GM20431 (cell line): ENCODE measurements around the gene LRRC4C.

Source experiments
- in situ Hi-C: fragments of 300-500 bp; cut with MseI, MboI; formaldehyde crosslinking; loops from one replicate; pipeline ENCODE4 v1.15.0; 2020; ENCODE audit warnings: low sequenced_read_pairs; ENCODE audit not compliant: unreplicated experiment

Gene LRRC4C

DNA sequence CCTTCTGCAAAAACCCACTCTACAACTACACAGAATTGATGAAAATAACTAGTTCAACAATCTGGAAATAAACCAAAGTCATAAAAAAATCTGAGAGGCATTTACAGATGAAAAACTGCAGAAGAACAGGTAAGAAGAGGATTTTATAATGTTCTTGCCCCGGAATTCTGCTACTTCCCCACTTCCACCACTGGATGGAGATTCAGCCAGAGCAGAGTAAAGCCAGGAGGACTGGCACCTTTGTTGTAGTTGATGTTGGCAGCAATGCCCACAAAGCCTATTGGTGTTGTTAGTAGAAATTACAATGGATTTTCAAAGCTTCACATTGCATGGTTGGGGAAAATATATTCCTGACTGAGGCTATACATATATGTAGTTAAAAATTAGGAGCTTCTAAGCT lies 640.2 kb downstream of the LRRC4C start:
- in situ Hi-C loops, result no loop called here

DNA sequence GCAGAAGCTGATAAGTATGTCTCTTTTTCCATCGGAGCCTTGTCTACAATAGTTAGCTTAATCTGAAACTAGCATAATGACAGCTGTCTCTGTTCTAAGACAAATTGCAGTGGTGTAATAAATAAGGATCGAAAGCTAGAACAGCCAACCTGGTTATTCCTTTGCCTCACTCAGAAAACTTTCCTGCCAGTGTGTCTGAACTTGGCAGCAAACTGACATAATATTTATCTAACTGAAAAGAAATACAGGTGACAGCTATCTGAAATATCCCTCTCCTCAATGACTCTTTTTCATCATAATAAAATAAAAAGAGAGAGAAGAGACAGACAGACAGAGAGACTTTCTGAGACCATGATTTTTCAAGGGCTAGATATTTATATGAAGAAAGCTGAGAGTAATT lies 642.5 kb downstream of the LRRC4C start:
- in situ Hi-C loops, result no loop called here

DNA sequence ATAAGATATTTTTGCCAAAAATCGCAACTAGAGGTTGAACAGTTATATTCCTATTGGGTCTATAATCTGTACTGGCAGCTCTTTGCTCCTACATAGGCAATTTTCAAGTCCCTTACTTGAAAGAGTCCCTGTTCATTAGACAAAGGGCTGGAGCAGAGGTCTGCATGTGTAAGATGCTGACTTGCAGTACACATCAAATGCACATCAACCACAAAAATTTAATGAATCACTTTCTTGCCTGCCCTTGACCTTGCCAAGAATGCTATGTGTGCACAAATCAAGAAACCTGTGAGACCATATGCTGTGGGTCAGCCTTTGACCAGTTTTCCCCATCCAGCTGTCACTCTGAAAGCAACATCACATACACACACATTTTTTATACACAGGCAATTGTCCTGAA lies 661.5 kb downstream of the LRRC4C start:
- in situ Hi-C loops, result no loop called here

DNA sequence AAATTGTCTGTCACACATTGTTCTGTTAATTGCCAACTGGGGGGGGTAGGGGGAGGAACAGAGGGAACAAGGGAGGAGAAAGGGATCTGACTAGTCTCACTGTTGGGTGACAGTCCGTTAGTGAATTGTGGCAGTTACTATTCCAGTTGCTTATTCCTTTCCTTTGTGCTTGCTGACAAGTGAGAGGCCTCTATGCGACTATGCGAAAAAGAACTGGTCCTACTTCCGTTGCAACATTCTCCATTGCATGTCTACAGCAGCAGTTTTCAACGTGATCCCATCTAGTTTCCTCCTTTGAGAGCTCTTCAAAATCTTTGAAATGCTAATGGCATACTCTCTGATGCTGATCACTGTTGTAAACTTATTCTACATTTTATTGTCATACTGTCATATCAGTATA lies 672.2 kb downstream of the LRRC4C start:
- in situ Hi-C loops, result no loop called here

DNA sequence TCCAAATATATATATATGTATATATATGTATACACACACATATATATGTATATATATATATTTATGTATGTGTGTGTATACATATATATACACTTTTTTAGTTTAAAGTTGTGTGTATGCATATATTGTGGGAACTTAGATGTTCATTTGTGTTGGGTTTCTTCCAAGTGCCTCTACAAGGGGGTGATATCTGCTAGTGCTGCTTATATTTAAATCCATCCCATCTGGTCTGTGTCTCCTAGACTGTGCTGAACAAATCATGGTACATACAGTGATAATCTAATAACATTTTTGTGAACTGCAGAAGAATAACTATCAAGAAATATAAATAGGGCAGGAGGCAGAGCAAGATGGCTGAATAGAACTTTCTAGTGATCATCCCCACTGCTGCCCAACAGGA lies 696.4 kb downstream of the LRRC4C start:
- in situ Hi-C loops, result no loop called here

DNA sequence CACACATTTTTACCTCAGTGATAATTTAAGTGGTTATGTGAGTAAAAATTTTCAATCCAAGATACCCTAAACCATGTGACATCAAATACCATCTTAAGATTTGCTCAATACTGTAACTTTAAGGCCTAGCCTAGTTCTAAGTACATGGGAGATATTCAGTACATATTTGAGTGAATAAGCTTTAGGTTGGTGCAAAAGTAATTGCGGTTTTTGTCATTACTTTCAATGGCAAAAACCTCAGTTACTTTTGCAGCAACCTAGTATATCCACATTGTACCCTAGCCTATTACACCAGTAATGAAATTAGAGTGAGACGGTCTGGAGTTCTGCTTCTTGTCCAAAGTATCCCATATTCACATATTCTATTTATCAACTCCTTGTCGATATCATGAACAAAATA lies 700.1 kb downstream of the LRRC4C start:
- in situ Hi-C loops, result no loop called here

DNA sequence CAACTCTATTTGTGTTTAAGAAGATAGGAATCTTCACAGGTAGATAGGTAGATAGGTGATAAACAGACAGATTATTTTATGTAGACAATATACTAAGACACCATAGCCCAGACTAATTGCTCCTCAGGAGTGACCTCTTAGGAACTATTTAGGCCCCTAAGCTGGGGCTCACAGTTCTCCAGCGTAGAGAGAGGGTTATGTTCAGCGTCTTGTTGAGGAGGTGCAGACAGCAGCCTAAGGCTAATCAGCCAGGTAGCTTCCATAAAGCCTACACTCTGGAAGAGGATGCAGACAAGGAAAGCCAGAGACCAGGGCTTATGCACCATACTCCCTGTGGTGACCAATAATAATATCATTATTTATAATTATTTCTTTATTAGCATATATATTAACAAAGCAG lies 705.2 kb downstream of the LRRC4C start:
- in situ Hi-C loops, result no loop called here

DNA sequence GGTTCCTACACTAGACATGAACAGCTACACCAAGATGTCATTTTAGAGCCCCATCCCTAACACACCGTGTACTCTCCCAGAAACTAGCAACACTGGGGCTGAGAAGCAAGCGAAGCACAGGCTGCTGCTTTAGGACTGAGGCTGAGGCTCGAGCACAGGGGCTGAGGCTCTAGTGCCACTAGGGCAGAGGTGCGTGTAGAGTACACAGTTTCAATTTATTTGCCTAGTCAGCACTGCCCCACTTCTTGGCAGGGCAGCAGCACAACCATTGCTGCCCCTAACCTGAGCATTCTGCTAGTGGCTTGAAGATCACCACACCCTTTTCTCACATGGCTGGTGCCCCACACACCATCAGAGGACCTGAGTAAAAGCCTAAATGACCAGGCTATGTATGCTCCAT lies 713.2 kb downstream of the LRRC4C start:
- in situ Hi-C loops, result no loop called here

DNA sequence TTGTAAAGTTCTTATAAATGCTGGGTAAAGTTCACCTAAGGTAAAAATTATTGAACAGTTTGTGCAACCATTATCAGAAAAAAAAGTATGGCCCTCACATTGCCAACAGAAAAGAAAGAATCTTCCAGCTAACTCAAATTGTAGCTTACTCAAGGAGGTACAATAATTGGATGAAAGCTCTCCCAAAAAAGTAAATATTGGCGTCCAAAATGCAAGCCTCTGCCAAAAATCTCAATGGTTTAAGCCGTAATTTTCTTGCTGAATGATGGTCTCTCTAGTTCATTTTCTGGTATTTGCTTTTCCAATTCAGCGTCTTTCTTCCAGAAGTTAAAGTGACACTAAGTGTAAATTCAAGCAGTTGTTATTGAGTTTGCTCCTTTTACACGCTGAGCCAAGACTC lies 727.3 kb downstream of the LRRC4C start:
- in situ Hi-C loops, result no loop called here

DNA sequence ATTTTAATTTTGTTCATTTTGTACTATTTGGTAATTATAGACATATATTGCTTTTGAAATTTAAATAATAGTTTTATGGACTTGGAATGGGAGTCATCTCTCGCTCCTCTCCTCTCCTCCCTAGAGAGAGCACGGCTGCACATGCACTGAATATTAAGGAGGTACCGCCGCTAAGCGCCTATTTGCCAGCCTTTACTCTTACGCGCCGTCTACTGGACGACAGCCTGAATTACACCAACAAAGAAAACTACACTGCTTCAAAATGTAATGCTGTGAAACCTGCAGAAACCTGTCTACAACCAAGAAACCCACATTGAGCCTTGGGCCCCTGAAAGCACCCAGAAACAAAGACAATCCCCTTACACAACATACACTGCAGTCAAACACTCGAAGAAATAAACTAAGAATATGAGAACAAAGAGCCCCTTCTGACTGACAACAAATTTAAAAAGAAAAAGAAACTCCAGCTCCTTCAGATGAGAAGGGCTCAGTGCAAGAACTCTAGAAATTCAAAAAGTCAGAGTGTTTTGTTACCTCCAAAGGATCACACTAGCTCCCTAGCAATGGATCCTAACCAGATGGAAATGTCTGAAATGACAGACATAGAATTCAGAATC lies 737.2 kb downstream of the LRRC4C start:
- in situ Hi-C loops, result no loop called here

DNA sequence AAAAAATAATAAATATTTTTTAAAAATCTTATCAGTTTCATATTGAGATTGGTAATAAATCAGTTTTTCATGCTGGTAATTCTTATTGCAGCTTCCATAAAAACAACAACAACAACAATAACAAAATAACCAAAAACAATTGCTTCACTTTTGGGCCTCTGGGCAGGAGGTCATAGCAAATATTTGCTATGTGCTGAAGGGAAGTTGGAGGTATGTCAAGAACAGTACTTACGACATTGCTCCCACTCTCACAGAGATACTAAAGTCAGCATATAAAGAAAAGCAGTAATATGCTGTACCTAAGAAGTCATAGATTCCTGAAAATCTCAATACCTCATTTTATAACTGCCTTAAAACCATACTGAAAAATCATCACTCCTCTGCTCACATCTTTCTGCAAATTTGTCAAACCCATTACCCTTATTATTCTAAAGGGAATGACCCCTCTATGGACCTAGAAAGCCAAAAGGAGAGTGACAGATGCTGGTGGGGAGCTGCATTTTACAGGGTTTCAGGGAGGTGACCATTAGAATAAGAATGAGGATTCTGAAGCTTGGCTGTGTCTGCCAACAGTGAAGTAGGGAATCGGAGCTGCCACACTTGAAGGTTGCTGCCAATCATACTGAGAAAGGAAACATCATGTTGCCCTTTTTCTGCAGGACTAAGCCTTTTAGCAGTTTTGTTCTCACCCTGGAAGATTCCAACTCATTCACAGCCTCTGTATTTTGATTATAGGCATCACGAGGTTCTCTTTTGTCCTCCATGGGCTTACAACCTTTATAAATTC lies 742.9 kb downstream of the LRRC4C start:
- in situ Hi-C loops, result no loop called here

DNA sequence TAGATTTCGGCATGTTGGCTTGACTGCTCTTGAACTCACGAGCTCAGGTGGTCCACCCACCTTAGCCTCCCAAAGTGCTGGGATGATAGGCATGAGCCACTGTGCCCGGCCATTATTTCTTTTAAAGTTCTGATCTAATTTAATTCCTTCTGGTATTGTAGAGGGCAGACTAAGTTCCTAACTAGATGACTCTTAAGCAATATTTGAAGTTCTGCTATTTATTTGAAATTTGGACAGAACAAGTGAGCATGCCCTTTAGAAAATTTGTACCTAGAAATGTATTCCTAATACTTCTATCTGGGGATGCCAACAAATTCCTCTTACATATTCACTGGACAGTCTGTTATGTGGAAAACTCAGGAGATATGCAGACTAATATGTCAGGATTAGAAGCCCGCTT lies 746.4 kb downstream of the LRRC4C start:
- in situ Hi-C loops, result no loop called here

DNA sequence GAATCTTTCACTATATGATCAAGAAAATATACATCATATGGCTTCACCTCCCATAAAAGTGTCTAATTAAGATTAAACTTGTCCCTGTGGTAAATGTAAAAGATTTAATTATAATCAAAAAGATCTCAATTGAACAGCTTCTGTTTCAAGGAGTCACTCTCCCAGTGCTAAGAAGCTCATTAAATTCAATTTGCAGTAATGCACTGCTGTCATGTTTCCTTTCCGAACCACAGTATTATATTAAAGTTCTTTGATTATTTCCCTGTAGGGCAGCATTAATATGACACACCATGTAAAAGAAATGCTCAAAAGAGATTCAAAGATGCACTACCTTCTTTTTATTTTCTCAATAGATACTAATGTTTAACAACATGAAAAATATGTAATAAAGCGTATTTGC lies 758.4 kb downstream of the LRRC4C start:
- in situ Hi-C loops, result no loop called here

DNA sequence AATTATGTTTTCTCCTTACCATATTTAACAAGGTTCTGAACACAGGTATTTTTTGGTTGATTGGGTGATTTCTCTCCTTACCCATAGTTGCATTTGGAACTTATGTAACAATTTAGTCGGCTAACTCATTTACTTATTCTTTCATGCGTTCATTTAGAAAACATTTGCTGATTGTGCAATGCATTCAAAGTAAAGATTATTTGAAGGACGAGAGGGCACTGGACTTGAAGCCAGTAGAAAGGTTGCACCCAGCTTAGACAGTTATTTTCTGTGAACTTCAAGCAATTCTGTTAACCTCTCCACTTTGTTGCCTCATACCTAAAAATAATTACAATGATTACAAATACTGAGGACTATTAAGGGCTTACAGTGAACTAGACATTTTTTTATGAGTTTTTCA lies 769.6 kb downstream of the LRRC4C start:
- in situ Hi-C loops, result no loop called here

DNA sequence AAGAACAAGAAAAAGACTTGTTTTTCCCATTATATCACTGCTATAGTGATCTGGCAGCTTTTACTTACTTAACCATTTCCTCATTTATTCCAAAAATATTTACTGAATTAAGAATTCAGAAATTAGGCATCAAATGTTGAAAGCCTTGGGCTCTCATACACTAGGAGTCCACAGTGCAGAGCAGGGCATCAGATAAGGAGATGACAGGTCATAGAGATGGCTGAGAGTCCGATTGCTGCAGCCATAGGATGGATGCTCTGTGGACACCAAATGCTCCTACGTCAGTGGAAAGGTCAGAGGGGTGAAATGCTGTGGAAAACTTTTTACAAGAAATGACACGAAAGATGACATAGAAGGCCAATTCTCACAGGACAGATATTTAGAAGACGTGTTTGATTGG lies 771.1 kb downstream of the LRRC4C start:
- in situ Hi-C loops, result no loop called here

DNA sequence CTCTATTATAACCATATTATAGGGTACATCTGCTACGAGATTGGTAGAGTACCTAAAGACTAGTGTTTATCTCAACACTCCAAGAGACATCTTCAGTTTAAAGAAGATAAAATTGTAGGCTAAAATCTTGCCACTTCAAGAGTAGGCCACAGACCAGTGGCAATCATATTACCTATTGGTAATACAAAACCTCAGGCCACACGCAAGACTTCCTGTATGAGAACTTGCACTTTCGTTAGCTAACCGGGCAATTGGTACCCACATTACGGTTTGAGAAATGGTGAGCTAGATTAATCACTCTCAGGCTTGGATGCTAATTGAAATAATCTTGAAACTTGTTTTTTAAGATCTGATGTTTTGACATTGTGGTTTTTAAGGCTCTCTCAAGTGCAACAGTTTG lies 772.7 kb downstream of the LRRC4C start:
- in situ Hi-C loops, result no loop called here

DNA sequence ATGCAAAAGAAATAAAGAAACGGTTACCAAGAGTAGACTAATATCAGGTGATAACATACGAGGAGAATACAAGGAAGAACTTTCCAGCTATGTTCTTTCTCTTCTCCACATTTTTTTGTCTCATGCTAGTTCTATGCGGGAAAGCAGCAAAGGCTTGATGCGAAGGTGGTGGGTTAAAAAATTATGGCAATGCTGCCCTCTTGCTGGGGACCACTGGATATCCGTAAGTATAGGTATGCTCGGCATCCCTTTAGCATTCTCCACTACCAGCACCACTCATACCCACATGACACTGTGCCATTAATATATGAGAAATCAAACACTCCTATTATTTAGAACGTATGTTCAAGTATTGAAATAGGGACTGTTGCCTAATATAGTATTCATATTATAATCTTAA lies 776.4 kb downstream of the LRRC4C start:
- in situ Hi-C loops, result no loop called here

DNA sequence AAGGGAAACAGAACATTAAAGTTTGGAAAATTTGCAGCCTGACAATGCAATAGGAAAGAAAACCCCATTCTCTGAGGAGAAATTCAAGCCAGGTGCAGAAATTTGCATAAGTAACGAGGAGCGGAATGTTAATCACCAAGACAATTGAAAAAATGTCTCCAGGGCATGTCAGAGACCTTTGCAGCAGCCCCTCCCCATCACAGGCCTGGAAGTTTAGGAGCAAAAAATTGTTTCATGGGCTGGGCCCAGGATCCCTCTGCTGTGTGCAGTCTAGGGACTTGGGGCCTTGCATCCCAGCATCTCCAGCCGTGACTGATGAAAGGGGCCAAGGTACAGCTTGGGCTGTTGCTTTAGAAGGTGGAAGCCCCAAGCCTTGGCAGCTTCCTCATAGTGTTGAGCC lies 780.2 kb downstream of the LRRC4C start:
- in situ Hi-C loops, result no loop called here

DNA sequence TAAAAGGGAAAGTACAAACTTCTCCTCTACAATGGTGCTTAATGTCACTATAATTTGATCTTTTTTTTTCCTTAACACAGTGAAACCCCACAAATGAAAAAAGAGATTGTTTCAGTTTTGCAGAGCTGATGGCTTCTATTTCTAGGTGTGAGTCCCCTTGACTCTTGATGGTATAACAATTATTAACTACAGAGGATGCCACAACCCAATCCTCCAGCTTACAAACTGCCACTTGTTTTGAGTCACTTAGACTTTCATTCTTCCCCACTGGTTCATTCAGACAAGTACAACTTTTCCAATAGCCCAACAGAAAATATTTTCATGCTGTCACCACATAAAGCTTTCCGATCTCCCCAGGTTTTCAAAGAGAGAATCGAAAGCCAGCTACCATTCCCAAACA lies 812.2 kb downstream of the LRRC4C start:
- in situ Hi-C loops, result no loop called here

DNA sequence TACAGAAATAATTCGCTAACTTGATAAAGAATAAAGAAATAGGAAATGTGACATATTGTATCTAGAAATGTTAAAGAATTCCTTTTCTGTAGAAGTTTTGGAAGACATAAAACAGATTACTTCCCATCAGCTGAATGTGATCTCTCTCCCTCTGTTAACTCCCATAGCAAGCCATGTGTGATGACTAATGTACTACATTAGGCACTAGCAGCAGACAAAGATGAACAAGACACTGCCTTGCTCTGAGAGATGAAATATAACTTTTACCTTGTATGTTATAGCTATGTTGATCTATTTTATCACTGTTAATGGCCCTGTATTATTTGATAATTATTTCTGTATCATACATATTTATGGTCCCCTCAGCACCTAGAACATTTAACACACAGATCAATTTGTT lies 817.2 kb downstream of the LRRC4C start:
- in situ Hi-C loops, result no loop called here

DNA sequence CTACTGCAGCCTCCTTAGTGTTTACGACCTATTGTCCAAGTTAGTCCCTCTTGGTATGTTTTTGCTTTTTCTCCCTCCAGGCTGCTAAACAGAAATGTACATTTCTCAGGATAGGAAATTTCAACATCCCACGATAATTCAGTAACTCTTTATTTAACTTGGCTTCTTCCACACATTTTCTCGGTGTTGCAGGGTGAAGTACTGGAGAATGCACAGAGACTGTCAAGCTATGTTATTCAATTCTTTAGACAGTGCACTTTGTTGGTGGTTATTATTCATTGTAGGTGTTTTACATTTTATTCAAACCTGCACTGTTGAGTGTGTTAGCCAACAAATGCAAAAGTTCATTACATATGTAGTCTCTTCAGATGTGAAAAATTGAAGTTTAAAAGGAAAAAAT lies 839.8 kb downstream of the LRRC4C start:
- in situ Hi-C loops, result no loop called here

DNA sequence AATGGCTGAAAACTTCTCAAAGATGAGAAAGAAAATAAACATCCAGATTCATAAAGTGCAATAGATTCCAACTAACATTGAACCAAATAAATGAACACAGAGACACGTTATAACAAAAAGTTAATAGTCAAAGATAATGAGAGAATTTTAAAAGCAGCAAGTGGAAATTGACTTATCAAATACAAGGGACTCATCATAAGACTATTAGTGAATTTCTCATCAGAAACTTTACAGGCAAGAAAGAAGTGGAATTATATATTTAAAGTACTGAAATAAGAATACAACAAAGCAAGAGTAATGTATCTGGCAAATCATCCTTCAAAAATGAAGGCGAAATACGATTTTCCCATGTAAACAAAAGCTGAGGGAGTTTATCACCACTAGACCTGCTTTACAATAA lies 852.7 kb downstream of the LRRC4C start:
- in situ Hi-C loops, result no loop called here
